ENCODE data around the gene RAB26. TPM values are rescaled to one million over a fixed set of nuclear protein-coding genes. Genes with fewer than 3 reads are reported as not detected.

RAB26 gene
- total RNA-seq, 1 donor from 2014 or later = 292 TPM

- Mint-ChIP-seq H3K27me3 (ENCODE audit: unreplicated experiment) (peaks cover 3% of the 10 kb centered on the region), H3K9me3 (ENCODE audit: unreplicated experiment) (peaks cover 4% of the 10 kb centered on the region), H3K27ac (ENCODE audit: unreplicated experiment) (no peak overlapping the region), H3K4me1 (ENCODE audit: low read depth, unreplicated experiment) (no peaks in the 10 kb centered on the region), H3K36me3 (ENCODE audit: unreplicated experiment) (no peaks in the 10 kb centered on the region), H3K4me3 (ENCODE audit: unreplicated experiment) (no peak overlapping the region)
- TF ChIP-seq CTCF (IDR thresholded peaks at IDR 0.05; ENCODE audit: partially characterized antibody, unreplicated experiment) = no peak
- DNase-seq = no peak
These were observed 38.8 kb downstream of the RAB26 start for GRCh38 chr16:2187212-2187611.

- DNase-seq = no peak
- no peak for TF ChIP-seq CTCF (IDR thresholded peaks at IDR 0.05; ENCODE audit: partially characterized antibody, unreplicated experiment)
- Mint-ChIP-seq H3K36me3 (ENCODE audit: unreplicated experiment) (no peaks in the 10 kb centered on the region), H3K4me1 (ENCODE audit: low read depth, unreplicated experiment) (no peaks in the 10 kb centered on the region), H3K4me3 (ENCODE audit: unreplicated experiment) (no peak overlapping the region), H3K27me3 (ENCODE audit: unreplicated experiment) (peaks cover 5% of the 10 kb centered on the region), H3K9me3 (ENCODE audit: unreplicated experiment) (peaks cover 5% of the 10 kb centered on the region), H3K27ac (ENCODE audit: unreplicated experiment) (no peak overlapping the region)
These were observed 40.0 kb downstream of the RAB26 start for GRCh38 chr16:2188395-2188794.

GRCh38 chr16:2189252-2189893 lies 40.9 kb downstream of the RAB26 start:
- H3K9me3 Mint-ChIP-seq (ENCODE audit: unreplicated experiment) = peaks cover 5% of the 10 kb centered on the region
- DNase-seq = no peak
- H3K4me1 Mint-ChIP-seq (ENCODE audit: low read depth, unreplicated experiment) = no peaks in the 10 kb centered on the region
- no peak overlapping the region for H3K27ac Mint-ChIP-seq (ENCODE audit: unreplicated experiment)
- peaks cover 5% of the 10 kb centered on the region for H3K27me3 Mint-ChIP-seq (ENCODE audit: unreplicated experiment)
- no peaks in the 10 kb centered on the region for H3K36me3 Mint-ChIP-seq (ENCODE audit: unreplicated experiment)
- no peak overlapping the region for H3K4me3 Mint-ChIP-seq (ENCODE audit: unreplicated experiment)
- TF ChIP-seq CTCF (IDR thresholded peaks at IDR 0.05; ENCODE audit: partially characterized antibody, unreplicated experiment) = no peak

GRCh38 chr16:2190002-2190658 lies 41.7 kb downstream of the RAB26 start:
- Mint-ChIP-seq H3K4me3 (ENCODE audit: unreplicated experiment) (no peak overlapping the region), H3K9me3 (ENCODE audit: unreplicated experiment) (peaks cover 5% of the 10 kb centered on the region), H3K27ac (ENCODE audit: unreplicated experiment) (no peak overlapping the region), H3K36me3 (ENCODE audit: unreplicated experiment) (no peaks in the 10 kb centered on the region), H3K4me1 (ENCODE audit: low read depth, unreplicated experiment) (no peaks in the 10 kb centered on the region), H3K27me3 (ENCODE audit: unreplicated experiment) (peaks cover 10% of the 10 kb centered on the region)
- TF ChIP-seq CTCF (IDR thresholded peaks at IDR 0.05; ENCODE audit: partially characterized antibody, unreplicated experiment) = no peak
- DNase-seq = no peak

Data from glutamatergic neuron (in vitro differentiated cells).